GM19025 (cell line): Measurements from ENCODE around the gene ACVRL1.

Experiments
- ATAC-seq: cut with Tn5 transposase; IDR thresholded peaks from one replicate; pipeline ENCODE4 v1.9.1; 2021; ENCODE audit warnings: mild to moderate bottlenecking, low read depth, moderate library complexity; ENCODE audit not compliant: unreplicated experiment

The ACVRL1 gene

GRCh38 chr12:51907083-51907855 is at the start of gene ACVRL1:
TSS of gene ACVRL1 (plus strand) at chr12:51907504. CDS start at chr12:51912475, 4,971 bp downstream.
- no peak for ATAC-seq

DNA sequence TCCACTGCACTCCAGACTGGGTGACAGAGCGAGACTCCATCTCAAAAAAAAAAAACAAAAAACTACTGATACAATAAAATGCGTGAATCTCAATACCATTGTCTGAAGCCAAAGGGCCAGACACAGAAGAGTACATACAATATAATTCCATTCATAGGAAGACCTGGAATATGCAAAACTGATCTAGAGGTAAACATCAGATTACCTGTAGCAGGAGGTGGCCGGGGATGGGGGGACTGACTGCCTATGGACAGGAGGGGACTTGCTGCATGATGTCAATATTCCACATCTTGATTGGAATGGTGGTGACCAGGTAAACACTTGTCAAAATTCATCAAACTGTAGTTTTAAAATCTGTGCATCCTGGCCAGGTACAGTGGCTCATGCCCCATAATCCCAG is 46.3 kb upstream of the ACVRL1 start:
- no peak for ATAC-seq

GRCh38 chr12:51862947-51863346 is 44.4 kb upstream of the ACVRL1 start:
- ATAC-seq, result no peak

DNA sequence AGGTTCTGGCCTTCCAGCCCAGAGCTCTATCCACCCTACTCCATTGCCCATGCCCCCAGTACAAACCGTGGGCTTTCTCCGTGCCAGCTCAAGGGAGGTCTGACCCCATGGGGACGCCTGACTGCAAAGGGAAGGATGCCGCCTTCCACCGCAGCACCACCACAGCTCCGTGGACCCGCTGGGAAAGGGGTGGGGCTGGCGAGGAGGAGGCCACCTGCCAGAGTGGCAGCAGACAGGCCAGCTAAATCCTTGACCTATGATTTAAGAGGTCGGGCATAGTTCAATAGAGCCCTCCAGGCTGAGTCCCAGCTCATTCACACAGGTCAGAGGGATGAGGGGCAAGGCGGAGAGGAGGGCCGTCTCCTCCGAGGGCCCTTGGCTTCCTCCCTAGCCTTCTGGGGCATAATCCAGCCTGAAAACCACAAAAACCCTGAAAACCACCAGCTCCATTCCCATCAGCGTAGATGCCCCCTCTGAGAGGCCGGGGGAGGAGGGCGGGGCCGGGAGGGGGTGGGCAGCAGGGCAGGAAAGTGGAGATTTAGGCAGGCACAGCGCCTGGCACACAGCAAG is 43.9 kb upstream of the ACVRL1 start:
- no peak for ATAC-seq

DNA sequence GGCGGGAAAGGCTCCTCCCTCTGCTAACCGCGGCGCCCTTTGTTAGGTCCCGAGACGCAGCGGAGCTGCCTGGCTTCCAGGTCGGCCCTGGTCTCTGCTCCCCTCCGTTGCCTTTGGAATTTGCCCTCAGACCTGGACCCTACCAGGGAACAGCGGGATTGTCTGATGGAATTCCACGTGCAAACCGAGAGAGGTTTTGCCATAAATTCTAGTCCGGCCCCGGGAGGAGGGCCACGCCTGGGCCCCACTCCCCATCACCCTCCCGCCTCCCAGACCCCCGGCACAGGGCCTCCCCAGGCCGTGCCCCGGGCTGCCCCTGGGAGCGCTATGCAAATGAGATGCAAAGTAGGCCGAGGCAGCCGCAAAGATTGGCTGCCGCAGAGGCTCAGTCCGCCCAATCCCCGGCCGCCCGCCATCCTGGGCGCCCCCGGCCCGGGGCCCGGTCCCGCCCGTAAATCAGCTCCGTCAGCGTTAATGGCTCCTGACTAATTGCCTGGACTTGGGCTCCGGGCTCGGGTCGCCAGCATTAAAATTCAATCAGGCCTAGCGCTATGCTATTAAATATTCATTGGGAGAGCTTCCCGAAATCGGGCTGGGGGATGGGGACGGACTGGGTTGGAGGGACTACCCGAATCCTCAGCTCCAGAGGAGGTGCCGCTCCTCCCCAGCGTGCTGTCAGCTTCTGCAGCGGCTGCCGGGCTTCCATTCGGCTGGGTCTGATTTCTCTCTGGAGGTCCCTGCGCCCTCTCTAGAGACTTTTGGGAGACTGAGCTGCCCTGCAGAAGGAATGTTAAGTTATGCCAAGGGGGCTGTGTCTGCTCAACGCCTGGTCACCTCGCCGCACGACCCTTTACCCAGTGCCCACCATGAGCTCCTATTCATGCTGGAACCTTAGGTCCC is 43.1 kb upstream of the ACVRL1 start:
- ATAC-seq, result no peak

DNA sequence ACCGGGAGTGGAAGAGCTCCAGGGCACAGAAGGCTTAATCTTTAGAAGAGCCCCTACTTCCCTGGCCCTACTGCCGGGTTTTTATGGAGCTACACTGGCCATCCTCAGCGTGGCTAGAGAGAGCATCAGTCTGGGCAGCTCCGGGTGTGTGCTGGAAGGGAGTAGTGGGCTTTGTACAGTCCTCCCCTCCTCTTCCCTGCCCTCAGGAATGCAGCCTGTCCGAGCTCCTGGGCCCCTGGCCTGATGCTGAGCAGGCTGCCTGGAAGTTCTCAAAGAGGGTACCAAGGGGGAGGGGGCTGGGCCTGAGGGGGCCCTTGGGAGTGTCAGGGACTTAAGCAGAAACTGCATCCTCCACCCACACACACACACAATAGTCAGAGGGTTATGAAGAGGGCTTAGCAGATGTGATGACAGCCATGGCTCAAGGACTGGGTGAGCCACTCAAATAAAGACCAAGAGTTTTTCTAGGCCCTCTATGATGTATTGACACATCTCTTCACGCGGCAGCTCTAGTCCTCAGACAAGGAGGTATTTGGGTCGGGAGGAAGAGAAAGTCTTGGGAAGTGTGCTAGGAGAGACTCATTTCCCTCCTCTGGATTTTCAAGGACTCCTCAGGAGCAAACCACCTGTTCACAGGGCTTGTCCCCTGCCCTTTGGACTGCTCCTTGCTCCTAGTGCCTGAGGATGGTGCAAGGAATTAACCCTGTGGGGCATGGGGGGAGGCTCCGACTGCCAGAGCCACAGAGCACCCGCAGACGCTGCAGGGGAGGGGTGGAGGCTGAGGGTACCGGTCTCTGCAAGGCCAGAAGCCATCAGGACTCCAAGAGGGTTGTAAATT is 42.3 kb upstream of the ACVRL1 start:
- ATAC-seq, result no peak

GRCh38 chr12:51865757-51866270 is 41.5 kb upstream of the ACVRL1 start:
- ATAC-seq, result no peak

GRCh38 chr12:51866324-51866723 is 41.0 kb upstream of the ACVRL1 start:
- no peak for ATAC-seq

DNA sequence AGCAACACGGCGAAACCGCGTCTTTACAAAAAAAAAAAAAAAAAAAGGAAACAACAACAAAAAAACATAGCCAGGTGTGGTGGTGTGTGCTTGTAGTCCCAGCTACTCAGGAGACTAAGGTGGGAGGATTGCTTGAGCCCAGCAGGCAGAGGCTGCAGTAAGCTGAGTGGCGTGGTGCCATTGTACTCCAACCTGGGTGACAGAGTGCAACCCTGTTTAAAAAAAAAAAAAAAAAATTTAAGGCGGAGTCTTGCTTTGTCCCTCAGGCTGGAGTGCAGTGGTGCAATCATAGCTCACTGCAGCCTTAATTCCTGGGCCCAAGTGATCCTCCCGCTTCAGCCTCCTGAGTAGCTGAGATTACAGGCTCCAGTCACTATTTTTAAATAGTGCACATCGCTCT is 40.5 kb upstream of the ACVRL1 start:
- ATAC-seq, result no peak

GRCh38 chr12:51867371-51867770 is 39.9 kb upstream of the ACVRL1 start:
- ATAC-seq, result no peak

GRCh38 chr12:51867796-51868428 is 39.4 kb upstream of the ACVRL1 start:
- ATAC-seq, result no peak

- no peak for ATAC-seq
Observed at GRCh38 chr12:51868821-51869495, 38.3 kb upstream of the ACVRL1 start.

GRCh38 chr12:51869496-51869865 is 37.8 kb upstream of the ACVRL1 start:
- no peak for ATAC-seq

DNA sequence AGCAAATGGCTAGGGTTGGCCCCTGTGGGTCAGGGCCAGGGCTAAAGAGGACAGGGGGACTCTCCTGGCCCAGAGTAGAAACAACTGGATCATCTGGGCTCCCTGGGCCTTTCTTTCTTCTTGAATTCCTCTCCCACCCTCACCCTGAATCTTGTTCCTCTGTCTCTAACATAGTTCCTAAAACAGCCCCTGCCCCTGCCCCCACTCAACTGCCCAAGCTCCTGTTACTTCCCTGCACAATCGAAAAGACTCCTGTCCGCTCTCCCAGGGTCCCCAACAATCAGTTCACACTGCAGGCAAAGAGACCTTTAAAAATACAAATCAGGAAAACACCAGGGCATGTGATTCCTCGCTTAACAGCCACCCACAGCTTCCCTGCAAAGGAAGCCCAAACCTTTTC is 37.4 kb upstream of the ACVRL1 start:
- ATAC-seq, result no peak

DNA sequence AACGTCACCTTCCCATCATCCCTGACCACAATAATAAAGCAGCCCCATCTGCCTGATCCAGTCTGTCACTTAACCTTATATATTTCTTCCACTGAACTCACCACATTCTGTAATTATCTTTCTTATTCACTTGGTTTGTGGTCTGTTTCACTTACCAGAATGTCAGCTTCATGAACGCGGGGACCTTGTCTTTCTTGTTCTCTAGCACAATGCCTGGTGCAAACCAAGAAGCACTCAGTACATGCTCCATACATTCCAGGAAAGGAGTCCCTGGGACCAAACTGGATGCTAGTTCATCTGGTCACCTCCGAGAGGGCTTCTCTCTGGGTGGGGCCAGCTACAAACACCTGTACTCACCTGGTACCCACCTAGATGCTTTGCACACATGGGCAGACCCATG is 36.8 kb upstream of the ACVRL1 start:
- ATAC-seq, result no peak

- ATAC-seq, result no peak
Observed at GRCh38 chr12:51871126-51871525, 36.2 kb upstream of the ACVRL1 start.

GRCh38 chr12:51871918-51872688 is 35.2 kb upstream of the ACVRL1 start:
- ATAC-seq, result no peak

DNA sequence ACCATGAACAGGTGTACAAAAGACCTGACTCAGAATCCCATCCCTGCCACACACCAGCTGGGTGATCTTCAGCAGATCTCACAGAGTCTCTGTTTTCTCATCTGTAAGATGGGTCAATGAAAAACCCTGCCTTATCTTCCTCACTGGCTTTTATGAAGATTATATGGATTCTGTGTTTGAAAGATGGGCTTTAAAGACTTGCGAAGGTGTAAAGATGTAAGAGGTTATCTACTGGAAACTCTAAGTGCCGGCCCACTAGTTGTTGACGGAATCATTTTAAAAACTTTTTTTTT is 34.7 kb upstream of the ACVRL1 start:
- no peak for ATAC-seq
